Measurements from ENCODE around the gene SOX18.

Gene SOX18

DNA sequence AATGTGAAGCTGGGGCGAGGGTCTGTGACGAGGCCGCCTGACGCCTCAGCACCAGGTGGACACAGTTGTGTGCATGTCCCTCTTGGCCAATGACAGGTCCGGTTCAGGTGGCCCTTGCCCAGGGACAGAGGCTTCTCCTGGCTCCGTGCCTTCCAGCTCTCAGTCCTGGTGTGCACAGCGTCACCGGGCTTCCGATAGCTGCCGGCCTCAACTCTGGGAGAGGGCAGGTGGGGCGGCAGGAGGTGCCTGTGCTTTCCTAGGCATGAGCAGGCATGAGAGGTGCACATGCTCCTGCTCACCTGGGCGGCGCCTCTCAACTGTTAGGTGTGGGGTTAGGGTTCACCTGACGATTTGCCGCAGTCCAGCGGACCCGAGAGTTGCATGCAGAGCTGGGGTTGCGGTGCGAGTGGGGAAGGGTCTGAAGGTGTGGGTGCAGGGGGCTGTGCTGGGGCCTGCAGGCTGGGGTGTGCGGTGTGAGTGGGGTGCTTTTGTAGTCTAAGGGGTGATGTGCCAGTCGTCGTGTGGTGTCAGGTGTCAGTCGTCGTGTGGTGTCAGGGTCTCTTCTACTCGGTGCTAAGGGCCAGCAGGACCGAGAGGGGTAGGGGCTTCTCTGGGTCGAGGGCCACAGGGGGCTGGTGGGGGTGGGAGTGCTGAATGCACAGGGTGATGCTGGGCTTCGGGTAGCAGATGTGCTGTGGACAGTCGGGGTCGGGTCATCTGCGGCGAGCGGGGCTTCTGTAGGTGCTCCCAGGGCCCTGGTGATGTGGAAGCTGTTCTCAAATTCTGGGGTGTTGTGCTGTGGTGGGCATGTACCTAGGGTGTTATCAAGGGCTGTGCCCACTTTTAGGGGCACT, 3.8 kb upstream of the SOX18 start:
- DNase-seq (ENCODE audit: low read depth) = no peak

DNA sequence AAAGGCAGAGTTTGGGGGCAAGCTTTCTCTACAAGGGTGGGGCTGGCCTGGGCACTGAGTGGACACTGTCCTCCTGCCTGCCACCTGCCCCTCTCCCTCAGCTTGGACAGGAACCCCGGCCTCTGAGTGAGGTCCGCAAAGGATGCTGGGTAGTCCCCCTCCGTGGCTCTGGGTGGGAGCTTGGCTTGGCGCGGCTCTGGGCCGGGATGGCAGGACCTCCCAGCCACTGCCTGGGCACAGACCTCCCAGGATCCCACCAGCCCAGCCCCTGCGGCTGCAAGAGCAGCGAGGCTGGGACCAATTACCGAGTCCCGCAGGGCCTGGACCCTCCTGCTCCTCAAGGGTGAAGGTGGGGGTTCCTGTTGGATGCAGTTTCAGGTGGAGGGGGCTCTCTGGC, 2.9 kb upstream of the SOX18 start:
- no peak for DNase-seq (ENCODE audit: low read depth)

DNA sequence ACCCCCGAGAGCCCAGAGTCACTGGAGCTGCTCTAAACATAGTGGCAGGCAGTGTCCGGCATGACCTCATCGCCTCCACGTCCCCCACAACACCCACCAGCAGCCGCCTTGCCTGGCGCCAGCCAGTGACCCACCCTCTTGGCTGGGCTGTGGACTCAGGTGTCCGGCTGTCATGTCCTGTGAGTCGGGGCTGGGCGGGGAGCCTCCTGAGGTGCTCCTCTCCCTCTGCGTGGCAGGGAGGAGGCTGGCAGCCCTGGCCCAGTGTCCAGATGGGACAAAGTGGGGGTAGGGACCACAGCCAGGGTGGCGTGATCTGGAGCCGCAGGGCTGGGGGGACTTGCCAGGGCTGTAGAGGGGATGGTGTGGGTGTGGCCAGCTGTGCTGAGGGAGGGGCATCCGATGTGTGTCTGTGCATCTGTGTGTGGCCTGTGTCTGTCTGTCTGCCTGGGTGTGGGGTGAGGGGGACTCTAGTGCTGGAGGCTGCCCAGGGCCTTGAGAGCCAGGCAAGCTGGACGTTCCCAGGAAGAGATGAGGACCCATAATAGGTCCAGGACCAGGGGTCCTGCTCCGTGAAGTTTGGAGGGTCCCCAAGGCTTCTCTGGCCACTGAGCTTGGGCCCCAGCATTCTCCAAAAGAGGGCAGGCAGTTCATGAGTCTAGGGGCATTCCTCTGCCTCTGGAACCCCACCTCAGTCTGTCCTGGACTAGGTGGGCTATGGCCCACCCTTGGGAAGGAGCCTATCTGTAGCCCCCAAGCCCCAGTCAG, 2.3 kb upstream of the SOX18 start:
- DNase-seq (ENCODE audit: low read depth) = no peak

DNA sequence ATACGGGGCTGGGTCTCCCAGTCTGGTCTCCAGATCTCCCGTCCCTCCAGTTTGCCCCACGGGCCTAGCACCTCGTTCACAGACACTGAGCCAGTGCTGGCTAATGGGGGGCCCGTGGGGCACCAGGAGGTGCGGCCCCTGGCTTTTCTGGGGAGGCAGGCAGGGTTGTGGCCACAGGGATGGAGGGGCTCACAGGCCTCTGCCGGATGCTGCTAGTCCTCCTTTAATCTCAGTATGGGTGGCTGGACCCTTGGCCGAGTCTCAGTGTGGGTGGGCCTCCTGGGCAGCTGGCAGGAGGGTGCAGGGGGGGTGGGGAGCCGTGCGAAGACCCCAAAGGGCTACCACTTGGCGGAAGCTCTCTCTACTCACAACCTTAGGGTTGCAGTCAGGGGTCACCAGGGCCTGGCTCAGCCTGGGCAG, 1.6 kb upstream of the SOX18 start:
- DNase-seq (ENCODE audit: low read depth) = no peak

DNA sequence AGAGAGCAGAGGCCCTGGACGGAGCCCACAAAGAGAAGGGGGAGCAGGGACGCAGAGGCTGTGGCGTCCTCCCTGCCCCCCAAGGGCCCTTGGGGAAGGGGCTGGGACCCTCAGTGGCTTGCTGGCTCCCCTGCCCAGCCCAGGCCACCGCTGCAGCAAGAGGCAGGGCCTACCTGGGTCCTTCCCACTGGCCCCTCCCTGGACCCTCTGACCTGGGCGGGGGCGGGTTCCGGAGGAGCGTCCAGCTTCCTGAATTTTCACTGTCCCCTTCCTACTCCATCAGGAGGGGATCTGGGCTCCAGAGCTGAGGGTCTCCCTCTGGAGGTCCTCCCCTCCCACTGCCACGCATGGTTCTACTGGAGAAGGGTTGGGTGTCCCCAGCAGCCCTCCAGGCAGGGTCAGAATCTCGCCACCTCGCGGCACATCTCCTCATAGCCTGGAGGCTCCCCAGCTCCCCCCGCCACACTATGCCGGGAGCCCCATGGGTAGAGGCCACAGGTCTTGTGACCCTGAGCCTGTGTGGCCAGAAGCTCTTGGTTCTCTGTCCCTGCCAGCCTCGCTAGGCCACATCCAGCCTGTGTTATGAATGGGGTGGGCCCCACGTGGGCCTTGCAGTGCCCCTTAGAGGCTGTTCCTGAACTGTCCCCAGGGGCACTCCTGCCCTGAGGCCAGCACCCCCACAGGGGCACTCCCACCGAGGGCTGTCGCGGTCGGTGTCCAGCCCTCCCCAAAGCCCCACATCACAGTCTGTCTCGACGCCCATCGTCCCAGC, 1.0 kb upstream of the SOX18 start:
- DNase-seq (ENCODE audit: low read depth) = no peak

DNA sequence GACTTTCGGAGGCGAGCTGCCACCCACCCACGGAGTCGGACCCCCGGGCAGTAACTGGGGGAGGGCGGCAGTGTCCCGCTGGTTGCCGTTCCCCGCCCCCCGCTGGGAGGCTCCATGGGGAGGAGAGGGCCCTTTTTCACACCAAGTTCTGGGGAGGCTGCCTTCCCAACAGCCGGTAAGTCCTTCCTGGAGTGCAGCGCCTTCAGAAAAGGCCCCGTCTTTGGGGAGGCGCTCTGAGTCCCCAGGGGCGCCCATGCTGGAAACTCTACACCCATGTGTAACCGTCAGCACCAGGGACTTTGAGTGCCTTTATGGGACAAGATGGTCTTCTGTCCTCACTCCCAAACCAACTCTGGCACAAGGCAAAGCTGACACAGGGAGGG, 430 bp upstream of the SOX18 start:
- DNase-seq (ENCODE audit: low read depth) = no peak

DNA sequence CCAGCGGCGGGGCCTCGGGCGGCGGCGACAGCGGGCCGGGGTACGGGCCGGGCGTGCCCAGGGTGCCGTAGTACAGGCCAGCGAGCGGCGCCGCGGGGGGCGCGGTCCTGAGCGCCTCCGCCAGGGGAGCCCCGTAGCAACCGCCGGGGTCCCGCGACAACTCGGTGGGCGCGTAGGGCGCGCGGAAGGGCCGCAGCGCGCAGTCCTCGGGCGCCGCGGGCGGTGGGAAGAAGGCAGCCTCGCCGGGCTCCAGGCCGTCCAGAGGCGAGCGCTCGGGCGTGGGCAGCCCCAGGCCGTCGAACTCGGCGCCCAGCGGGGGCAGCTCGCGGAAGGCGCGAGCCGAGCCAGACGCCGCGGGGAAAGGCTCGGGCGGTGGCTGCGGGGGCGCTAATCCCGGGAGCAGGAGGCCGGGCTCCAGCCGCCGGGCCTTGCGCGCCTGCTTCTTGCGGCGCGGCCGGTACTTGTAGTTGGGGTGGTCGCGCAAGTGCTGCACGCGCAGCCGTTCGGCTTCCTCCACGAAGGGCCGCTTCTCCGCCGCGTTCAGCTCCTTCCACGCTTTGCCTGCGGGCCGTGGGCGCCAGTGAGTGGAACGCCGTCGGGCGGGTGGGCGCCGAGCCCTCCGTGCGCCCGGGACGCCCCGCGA, 916 bp downstream of the SOX18 start:
- no peak for DNase-seq (ENCODE audit: low read depth)

DNA sequence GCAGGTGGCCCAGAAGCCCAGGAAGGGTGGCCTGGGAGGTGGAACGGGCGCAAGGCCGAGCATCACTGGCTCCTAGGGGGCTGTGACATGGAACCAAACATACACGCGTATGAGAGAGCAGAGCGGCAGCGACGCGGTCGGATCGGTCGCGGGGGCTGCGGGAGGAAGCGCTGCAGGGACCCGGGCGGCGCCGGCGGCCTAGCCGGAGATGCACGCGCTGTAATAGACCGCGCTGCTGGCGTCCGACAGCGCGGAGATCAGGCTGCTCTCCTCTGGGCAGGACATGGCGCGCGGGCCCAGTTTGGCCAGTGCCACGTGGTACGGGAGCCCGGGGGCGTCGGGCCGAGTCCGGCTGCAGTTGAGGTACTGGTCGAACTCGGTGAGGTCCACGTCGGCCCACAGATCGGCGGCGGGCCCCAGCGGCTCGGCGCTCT, 1.5 kb downstream of the SOX18 start:
- no peak for DNase-seq (ENCODE audit: low read depth)

DNA sequence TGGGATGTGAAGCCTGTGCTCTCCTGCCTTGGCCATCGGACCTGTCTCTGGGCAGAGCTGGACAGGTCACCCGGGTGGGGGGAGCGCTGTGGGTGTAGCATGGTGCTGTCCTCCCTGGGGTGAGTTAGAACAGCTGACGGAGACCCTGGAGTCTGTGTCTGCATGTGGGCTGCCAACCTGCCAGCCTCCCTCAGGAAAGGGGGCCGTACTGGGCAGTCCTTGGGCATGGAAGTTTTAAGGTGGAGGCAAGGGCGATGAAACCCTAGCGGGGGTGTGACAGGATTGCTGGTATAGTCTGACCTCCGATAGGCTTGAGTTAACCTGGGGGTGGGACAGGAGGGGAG, 2.4 kb downstream of the SOX18 start:
- no peak for DNase-seq (ENCODE audit: low read depth)

DNA sequence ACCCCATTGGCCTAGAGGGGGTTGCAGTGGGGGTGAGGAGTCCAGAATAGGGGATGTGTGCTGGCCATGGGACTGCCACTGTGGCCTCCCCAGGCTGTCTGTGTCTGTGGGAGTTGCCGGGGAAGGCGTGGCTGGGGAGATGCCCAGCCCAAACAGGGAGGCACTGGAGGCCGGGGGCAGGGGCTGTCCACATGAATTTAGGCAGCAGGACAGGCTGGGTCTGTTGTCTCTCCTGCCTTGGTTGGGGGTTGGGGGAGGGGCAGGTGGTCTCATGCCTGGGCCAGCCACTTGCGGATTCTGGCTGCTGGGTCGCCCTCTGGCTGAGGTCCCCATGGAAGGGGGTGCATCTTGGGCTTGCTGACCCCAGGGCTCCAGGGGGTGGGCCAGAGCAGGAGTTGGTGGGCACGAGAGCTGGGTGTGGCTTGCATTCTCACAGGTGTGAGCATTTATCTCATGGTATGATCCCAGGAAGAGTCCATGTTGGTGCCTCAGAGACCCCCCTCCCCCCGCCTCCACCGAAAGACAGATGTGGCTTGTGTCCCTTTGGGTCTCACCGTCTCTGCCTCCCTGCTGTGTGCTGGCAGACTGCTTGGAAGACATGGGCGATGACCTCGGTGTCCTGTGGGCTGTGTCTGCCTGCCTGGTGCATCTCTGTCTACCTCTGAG, 4.0 kb downstream of the SOX18 start:
- no peak for DNase-seq (ENCODE audit: low read depth)

DNA sequence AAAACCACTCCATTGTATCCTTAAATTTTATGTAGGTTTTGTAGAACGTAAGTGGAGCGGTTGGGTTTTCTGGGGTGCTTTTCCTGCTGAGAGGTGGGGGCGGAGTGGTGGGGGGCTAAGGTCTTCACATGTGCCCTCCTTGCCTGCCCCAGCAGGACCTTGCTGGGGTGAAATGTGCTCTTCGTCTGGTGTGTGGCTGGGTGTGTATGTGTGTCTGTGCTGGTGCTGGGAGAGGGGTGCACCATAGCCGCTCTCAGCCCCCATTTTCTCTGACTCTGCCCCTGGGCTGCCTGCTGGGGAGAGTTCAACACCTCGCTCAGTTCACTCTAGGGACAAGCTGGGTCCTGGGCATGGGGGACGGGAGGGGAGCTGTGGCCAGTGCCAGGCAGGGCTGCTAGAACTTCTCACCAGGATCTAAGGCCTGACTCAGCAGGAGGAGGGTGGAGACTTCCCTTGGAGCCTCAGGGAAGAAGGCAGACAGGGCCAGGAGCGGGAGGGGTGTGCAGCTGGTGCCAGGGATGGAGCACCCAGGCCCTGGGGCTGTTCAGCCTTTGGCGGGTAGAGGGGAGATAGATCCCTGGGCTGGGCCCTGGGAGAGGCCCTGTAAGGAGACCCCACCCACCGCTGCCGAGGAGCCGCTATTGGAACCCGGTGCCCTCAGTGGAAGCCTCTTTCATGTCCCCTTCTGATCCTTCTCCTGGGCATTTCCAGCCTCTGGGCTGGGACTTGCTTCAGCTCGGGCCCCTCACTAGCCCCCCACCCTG, 4.8 kb downstream of the SOX18 start:
- no peak for DNase-seq (ENCODE audit: low read depth)

DNA sequence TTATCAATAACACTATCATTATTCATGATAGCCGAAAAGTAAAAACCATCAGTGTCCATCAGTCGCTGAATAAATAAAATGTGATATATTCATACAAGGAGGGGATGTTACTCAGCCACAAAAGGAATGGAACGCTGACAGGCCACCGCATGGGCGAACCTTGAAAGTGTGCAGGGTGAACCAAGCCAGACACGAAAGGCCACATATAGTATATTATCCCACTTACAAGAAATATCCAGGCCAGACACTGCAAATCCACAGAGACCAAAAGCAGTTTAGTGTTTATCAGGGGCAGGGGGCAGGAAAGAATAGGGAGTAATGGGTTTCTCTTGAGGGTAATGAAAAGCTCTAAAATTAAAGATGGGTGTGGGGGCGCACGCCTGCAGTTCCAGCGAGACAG, 5.7 kb downstream of the SOX18 start:
- DNase-seq (ENCODE audit: low read depth) = no peak

DNA sequence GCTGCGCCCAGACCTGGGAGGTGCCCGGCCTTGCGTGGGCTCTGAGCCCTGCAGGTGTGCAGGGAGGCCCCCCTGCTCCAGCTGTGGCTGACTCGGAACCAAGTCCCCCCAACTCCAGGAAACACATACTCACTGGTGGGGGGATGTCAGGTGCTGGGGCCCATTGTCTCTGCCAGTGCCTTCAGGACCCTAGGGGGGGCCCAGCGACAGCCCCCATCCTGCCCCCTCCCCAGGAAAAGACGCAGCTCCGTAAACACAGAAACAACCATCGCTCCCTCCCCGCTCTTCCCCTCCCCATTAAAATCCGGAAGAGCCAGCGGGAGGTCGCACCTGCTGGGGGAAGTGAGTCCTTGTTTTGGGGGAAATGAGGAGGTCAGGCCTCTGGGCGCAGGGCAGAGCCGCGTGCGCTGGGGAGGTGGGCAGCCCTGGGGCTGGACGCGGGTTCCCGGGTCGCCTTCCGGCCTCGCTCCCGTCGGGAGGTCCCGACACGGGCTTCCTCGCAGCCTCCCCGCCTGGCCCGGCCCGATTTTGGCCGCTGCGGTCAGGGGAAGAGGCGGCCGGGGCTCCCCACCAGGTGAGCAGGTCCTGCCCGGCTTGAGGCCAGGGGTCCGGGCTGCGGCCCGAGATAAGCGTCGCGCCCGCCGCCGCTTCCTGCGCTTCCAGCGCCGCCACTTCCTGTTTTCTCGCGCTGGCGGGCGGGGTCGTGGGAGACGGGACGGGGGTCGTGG, 7.2 kb downstream of the SOX18 start:
- no peak for DNase-seq (ENCODE audit: low read depth)

DNA sequence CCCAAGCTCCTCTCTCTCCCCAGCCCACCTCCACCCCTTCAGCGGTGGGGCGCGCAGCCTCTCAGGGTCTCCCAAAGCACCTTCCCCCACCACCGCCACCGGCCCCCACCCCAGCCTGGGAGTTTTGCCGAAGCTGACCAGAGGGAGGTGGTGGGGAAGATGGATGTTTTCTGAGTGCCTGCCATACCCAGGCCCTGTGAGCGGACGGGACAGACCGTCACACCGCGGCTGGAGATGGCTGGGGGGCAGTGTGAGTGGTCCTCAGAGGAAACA, 7.7 kb downstream of the SOX18 start:
- DNase-seq (ENCODE audit: low read depth) = no peak

DNA sequence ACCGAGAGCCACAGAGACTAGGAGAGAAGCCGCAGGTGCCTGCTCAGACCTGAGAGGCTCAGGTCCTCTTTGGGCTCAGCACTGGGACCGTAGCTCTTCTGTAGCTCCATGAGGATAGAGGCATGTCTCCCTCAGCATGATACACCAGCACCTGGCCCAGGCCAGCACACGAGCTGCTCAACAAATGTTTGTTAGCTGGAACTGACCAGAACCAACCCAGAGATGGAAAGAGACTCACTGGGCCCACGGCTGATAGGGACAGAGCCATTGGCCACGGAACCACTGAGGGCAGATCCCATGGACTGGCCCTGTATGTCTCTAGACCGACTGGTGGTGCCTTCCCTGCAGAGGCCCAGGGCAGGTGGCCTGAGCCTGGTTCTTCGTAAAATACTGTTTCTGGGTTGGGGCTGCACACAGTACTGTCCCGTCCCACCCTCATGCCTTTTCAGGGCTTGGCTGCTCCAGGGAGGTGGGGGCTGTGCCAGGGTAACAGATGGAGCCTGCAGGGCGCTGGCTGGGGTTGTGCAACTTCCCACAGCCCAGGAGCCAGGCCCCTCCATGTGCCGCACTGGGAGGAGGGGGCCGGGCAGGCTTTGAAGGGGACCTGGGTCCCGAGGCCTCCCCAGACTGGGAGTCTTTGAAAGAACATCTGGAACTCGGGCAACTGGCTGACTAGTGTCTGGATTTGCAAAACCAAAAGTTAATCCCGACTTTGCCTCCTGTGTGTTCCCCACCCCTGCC, 8.2 kb downstream of the SOX18 start:
- DNase-seq (ENCODE audit: low read depth) = no peak

DNA sequence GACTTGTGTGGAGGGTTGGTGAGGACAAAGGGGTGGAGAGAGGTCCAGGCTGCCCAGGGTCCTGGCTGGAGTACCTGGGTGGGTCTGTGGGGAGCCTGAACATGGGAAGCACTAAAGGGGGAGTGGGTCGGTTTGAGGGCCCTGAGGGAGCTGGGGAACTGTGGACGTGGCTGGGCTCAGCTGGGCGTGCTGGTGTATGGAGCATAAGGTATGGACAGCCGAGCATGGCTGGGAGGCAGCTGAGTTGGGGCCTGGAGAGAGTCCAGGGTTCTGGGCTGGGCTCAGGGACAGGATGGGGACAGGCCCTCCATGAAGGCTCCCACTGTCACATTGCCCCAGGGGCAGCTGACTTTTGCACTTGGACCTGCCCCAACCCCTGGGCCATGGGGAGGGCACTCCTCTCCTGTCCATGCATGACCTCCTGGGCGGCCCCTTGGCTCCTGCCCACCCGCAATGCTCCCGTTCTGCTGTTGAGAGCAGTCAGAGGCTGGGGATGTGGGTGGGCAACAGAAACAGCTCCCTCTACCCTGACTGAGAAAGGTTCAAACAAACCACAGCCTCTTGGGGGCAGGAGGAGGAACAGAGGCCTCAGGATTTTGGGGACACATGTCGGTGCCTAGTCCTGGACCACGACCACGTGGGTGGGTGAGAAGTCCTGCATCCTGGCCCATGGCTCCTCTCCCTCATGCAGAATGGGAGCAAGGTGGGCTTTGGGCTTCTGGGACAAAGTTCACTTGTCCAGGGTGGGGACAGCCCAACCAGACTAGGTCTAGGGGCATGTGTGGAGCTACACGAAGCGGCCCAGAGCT, 9.0 kb downstream of the SOX18 start:
- no peak for DNase-seq (ENCODE audit: low read depth)

DNA sequence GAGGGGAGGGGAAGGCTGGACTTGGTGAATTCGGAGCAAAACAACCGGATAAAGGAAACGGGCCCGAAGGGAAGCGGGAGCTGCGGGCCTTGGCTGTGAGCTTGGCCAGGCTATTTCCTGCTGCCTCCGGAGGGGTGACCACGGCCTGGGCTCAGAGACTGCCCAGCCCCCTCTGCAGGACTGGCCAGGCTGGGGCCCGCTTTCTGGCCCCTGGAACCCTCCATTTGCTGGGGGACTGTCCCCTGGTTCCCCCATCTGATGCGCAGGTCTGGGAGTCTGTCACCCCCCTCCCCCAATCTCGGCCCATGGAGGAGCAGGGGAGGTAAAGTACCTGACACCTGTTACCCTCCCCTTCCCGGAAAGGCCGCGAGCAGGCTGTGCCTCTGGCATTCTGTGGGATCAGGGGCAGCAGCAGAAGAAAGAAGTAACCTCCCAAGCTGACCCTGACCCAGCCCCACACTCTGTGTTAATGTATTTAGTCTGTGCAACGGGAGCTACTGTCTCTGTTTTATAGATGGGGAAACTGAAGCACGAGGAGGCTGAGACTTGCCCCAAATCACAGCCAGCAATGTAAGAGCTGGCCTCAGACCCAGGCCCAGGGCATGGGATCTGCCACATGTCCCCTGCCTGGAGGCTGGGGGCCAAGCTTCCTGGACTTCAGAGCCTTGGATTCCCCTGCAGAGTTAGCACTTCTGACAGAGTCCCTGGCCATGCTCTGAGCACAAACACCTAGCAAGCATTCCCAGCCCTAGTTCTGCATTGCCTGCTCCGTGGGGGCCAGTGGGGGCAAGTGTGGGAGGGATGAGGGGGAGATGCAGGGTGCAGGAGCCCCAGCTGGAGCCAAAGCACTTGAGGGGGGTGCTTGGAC, 9.9 kb downstream of the SOX18 start:
- no peak for DNase-seq (ENCODE audit: low read depth)

Measured in non-pigmented ciliary epithelial cell (primary cell).